Activated CD8-positive, alpha-beta T cell treated with anti-CD3 and anti-CD28 coated beads for 36 hours (primary cell): Measurements from ENCODE around the gene KRT8. TPM values are rescaled to one million over a fixed set of nuclear protein-coding genes. Genes with fewer than 3 reads are reported as not detected.
A peak's percentile ranks its signal among the peaks of the same experiment; 100 is the strongest.

Source experiments
- ATAC-seq: fragments of 200-7000 bp; cut with Tn5 transposase; one replicate; pipeline ENCODE4 v1.10.0; 2021; ENCODE audit warnings: mild to moderate bottlenecking, moderate library complexity
- CTCF ChIA-PET: fragments of 350-600 bp; sonication (Branson Sonifier 250); formaldehyde crosslinking; loops from one replicate; lab custom pipeline; 2021; ENCODE audit warnings: antibody characterized with exemption; lab: Charles Lee
- POLR2A ChIA-PET: fragments of 350-600 bp; sonication (Branson Sonifier 250); formaldehyde crosslinking; loops from one replicate; lab custom pipeline; 2021; ENCODE audit warnings: antibody characterized with exemption; lab: Charles Lee
- DNase-seq: peaks from one replicate; pipeline ENCODE4 v3.0.0-alpha.2; 2020
- H3K27ac Mint-ChIP-seq: one replicate; pipeline ENCODE4 v1.8.0; 2021; ENCODE audit warnings: mild to moderate bottlenecking, mixed read lengths
- H3K27me3 Mint-ChIP-seq: one replicate; pipeline ENCODE4 v1.8.0; 2021; ENCODE audit warnings: mixed read lengths
- H3K36me3 Mint-ChIP-seq: one replicate; pipeline ENCODE4 v1.8.0; 2021; ENCODE audit warnings: low read depth, mixed read lengths
- H3K4me1 Mint-ChIP-seq: one replicate; pipeline ENCODE4 v1.8.0; 2021; ENCODE audit warnings: low read depth, mixed read lengths
- H3K4me3 Mint-ChIP-seq: one replicate; pipeline ENCODE4 v1.8.0; 2021; ENCODE audit warnings: mild to moderate bottlenecking, moderate library complexity, mixed read lengths
- H3K9me3 Mint-ChIP-seq: one replicate; pipeline ENCODE4 v1.8.0; 2021; ENCODE audit warnings: mixed read lengths
- intact Hi-C: fragments of 100-400 bp; cut with micrococcal nuclease; formaldehyde crosslinking; loops from one replicate; pipeline ENCODE4 v1.10.0; 2022
- total RNA-seq, 2 experiments: library from RNA; stranded (reverse); gene quantifications; one replicate each; pipeline ENCODE4 v1.2.3, GENCODE V29; 2021
- TF ChIP-seq, protein P1 (sequence below): fragments of 200-600 bp; IDR thresholded peaks from one replicate; pipeline ENCODE4 v1.8.0; 2022; ENCODE audit warnings: antibody characterized with exemption, mild to moderate bottlenecking

KRT8 gene
- total RNA-seq, 2 experiments from 2014 or later: 0.29 to 0.40 TPM

GRCh38 chr12:52909331-52909730 lies 4.5 kb upstream of the KRT8 start:
- Mint-ChIP-seq H3K4me3 (no peak overlapping the region), H3K9me3 (no peaks in the 10 kb centered on the region), H3K36me3 (no peaks in the 10 kb centered on the region), H3K27me3 (no peaks in the 10 kb centered on the region), H3K4me1 (no peaks in the 10 kb centered on the region), H3K27ac (no peak overlapping the region)
- TF ChIP-seq, protein P1, sequence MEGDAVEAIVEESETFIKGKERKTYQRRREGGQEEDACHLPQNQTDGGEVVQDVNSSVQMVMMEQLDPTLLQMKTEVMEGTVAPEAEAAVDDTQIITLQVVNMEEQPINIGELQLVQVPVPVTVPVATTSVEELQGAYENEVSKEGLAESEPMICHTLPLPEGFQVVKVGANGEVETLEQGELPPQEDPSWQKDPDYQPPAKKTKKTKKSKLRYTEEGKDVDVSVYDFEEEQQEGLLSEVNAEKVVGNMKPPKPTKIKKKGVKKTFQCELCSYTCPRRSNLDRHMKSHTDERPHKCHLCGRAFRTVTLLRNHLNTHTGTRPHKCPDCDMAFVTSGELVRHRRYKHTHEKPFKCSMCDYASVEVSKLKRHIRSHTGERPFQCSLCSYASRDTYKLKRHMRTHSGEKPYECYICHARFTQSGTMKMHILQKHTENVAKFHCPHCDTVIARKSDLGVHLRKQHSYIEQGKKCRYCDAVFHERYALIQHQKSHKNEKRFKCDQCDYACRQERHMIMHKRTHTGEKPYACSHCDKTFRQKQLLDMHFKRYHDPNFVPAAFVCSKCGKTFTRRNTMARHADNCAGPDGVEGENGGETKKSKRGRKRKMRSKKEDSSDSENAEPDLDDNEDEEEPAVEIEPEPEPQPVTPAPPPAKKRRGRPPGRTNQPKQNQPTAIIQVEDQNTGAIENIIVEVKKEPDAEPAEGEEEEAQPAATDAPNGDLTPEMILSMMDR: no peak
- CTCF ChIA-PET: interaction anchor here (0.8 to 3.7 kb wide), 4 partner anchors 10 to 71 kb away, joined by 3 to 23 read pairs (median 7); no protein-coding TSS in a partner anchor
- POLR2A ChIA-PET: no interaction called here
- intact Hi-C loops: no loop called here
- ATAC-seq: no peak
- no peak for DNase-seq

GRCh38 chr12:52907092-52907810 lies 2.4 kb upstream of the KRT8 start:
- Mint-ChIP-seq H3K27ac (no peak overlapping the region), H3K9me3 (no peaks in the 10 kb centered on the region), H3K27me3 (no peaks in the 10 kb centered on the region), H3K4me3 (no peak overlapping the region), H3K36me3 (no peaks in the 10 kb centered on the region), H3K4me1 (peaks cover 4% of the 10 kb centered on the region)
- intact Hi-C loops: no loop called here
- DNase-seq (no peak), ATAC-seq (no peak)
- CTCF ChIA-PET: interaction anchor here (0.9 to 6.2 kb wide), 4 partner anchors 9 to 73 kb away, joined by 3 to 41 read pairs (median 10); no protein-coding TSS in a partner anchor
- POLR2A ChIA-PET: no interaction called here
- TF ChIP-seq, protein P1: no peak

- no peak overlapping the region for H3K27ac Mint-ChIP-seq
These were observed 1.3 kb upstream of the KRT8 start for GRCh38 chr12:52906191-52906601.

DNA sequence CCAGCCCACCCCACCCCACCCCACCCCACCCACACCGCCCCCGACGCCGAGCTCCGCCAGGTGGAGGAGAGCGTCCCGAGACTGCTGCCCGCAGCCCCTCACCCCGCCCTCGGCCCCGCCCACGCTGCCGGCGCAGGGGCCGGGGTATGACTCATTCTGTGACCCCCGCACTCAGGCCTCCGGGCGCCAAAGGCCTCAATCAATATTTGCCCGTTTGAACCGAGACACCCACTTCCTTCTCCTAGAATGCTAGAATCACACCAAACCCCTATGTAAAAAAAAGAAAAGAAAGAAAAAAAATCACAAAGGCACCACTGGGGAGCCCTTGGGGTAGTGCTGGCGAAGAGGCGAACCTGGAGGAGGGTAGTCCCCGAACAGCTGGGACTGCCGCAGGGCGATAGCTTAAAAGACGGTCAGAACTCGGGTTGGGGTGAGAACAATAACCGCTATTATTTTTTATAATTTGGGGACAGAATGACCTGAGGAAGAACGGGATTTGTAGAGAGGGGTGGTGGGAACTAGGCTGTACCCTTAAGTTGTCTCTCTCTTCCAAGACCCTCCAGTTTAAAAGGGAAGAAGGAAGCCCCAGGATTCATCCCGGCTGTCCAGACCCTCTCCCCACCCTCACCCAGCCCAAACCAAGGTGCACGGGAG lies 894 bp downstream of the KRT8 start:
- H3K4me1 Mint-ChIP-seq: peaks cover 4% of the 10 kb centered on the region
- POLR2A ChIA-PET: interaction anchor here (0.7 kb wide), 1 partner anchor 57 kb away, joined by 3 read pairs; no protein-coding TSS in a partner anchor
- CTCF ChIA-PET: interaction anchor here (1.4 to 6.2 kb wide), 2 partner anchors 19 to 24 kb away, joined by 5 to 41 read pairs; no protein-coding TSS in a partner anchor
- ATAC-seq (peak; percentile 59), DNase-seq (peak; percentile 54)
- H3K36me3 Mint-ChIP-seq: no peaks in the 10 kb centered on the region
- TF ChIP-seq, protein P1: no peak
- peak overlapping the region; percentile 9 for H3K4me3 Mint-ChIP-seq
- H3K27me3 Mint-ChIP-seq: no peaks in the 10 kb centered on the region
- H3K9me3 Mint-ChIP-seq: no peaks in the 10 kb centered on the region
- intact Hi-C loops: no loop called here
- H3K27ac Mint-ChIP-seq: peak overlapping the region; percentile 30

More at GRCh38 chr12:52906191-52906601, 1.3 kb upstream of the KRT8 start:
- POLR2A ChIA-PET: interaction anchor here (0.6 kb wide), 1 partner anchor 421 kb away, joined by 4 read pairs; no protein-coding TSS in a partner anchor
- intact Hi-C loops: no loop called here
- DNase-seq: no peak
- H3K27me3 Mint-ChIP-seq: no peaks in the 10 kb centered on the region
- H3K9me3 Mint-ChIP-seq: no peaks in the 10 kb centered on the region
- no peak for ATAC-seq
- CTCF ChIA-PET: interaction anchor here (1.4 to 6.2 kb wide), 3 partner anchors 21 to 74 kb away, joined by 4 to 41 read pairs (median 15); no protein-coding TSS in a partner anchor
- TF ChIP-seq, protein P1: no peak
- H3K4me1 Mint-ChIP-seq: peaks cover 4% of the 10 kb centered on the region
- H3K4me3 Mint-ChIP-seq: no peak overlapping the region
- H3K36me3 Mint-ChIP-seq: no peaks in the 10 kb centered on the region
